ENCODE results near the gene PRSS50.

DNA sequence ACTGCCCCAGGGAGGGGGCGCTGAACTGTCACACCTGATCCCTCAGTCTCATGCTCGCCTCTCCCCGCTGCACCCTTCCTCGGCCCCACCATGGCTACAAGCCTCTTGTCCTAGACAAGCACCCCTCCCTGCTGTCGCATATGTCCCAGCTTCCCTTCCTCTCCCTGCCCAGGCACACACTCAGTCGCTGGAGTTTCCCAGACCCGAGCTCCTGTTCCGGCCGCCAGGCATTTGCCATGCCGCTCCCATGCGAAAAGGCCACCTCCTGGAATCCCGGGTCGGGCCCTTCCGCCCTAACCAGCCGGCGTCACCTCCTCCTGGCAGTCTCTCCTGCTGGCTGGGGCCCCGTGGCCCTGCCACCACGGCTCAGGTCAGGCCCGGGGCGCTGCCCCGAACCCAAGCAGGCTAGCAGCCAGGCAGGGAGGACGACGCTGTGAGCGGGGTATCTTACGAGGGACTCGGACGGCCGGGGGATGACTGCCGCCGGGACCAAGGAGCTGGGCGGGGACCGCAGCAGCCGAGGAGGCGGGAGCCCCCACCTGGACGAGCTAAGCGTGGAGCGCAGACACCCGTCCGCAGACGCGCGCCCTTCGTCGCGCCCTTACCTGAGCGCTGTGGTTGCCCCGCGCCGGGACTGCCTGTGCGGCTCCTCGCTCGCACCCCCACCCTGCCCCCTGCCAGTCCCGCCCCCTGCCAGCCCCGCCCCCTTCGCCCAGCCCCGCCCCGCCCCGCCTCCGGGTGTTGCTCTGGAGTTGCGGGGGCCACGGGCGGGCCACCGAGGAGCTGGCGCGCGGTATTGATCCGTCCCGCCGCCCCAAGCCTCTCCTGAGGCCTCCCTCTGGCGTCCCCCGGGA is 24.4 kb downstream of the PRSS50 start, which contains the start of gene ALS2CL:
- TF ChIP-seq, protein P1, sequence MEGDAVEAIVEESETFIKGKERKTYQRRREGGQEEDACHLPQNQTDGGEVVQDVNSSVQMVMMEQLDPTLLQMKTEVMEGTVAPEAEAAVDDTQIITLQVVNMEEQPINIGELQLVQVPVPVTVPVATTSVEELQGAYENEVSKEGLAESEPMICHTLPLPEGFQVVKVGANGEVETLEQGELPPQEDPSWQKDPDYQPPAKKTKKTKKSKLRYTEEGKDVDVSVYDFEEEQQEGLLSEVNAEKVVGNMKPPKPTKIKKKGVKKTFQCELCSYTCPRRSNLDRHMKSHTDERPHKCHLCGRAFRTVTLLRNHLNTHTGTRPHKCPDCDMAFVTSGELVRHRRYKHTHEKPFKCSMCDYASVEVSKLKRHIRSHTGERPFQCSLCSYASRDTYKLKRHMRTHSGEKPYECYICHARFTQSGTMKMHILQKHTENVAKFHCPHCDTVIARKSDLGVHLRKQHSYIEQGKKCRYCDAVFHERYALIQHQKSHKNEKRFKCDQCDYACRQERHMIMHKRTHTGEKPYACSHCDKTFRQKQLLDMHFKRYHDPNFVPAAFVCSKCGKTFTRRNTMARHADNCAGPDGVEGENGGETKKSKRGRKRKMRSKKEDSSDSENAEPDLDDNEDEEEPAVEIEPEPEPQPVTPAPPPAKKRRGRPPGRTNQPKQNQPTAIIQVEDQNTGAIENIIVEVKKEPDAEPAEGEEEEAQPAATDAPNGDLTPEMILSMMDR (conservative IDR thresholded peaks at IDR 0.05) = no peak
- 0 out of 2 replicates have a peak, but pooled peaks have one; percentile 18 for TF ChIP-seq ZFX (IDR thresholded peaks at IDR 0.05)
